Muscle of back (tissue), 11 donors: ENCODE measurements around the gene PCDHGC4. TPM values are rescaled to one million over a fixed set of nuclear protein-coding genes. Genes with fewer than 3 reads are reported as not detected.

ENCODE experiments used
- DNase-seq, 3 donors: peaks; one replicate each; pipeline versions ENCODE4 v3.0.0 to v3.0.0-alpha.2; 2013
- polyA plus RNA-seq, 10 donors: library from polyadenylated mRNA; unstranded; fragments of 120-200 nt; gene quantifications; one replicate each; pipeline ENCODE4 v1.2.1, GENCODE V29; 2013; ENCODE audit not compliant: insufficient read length in 10 of 10

The PCDHGC4 gene
- polyA plus RNA-seq, 10 donors: 0.93 to 2.2 (median 1.6) TPM

DNA sequence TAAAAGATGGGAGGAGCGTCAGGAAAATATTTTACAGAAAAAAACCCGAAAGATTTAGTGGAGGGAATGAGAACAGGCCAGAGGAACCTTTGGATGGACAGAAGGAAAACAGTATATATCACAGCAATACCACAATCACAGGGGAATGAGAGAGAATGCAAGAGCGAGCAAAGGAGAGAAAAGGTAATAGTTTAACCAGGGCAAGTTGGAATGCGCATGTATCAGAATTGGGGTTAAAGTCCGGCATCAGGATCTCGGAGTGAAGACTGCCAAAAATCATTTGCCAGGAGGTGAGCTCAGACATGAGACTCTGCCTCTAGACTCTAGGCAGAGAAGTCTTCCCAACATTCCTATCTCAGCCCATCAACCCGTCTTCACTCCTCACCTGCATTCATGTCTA is 40.8 kb downstream of the PCDHGC4 start:
- peak in 1 of 3 donors; percentile 77 for DNase-seq

DNA sequence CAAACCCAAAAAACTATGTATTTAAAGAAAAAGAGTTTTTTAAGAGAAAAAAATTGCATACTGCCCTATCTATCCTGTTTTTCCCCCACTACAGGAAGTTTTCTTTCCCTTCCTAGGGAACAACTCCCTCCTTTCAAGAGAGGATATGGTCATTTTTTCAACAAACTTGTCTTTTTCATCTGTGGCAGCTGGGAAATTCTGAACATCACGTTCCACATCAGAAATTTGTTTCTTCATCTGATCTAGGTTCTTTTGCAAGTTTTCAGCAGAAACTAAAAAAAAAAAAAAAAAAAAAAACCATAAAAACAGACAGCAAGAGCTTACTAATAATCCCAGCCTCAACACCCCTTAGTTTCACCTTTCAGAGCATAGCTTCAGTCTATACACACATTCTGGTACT is 42.6 kb downstream of the PCDHGC4 start:
- DNase-seq: no peak

DNA sequence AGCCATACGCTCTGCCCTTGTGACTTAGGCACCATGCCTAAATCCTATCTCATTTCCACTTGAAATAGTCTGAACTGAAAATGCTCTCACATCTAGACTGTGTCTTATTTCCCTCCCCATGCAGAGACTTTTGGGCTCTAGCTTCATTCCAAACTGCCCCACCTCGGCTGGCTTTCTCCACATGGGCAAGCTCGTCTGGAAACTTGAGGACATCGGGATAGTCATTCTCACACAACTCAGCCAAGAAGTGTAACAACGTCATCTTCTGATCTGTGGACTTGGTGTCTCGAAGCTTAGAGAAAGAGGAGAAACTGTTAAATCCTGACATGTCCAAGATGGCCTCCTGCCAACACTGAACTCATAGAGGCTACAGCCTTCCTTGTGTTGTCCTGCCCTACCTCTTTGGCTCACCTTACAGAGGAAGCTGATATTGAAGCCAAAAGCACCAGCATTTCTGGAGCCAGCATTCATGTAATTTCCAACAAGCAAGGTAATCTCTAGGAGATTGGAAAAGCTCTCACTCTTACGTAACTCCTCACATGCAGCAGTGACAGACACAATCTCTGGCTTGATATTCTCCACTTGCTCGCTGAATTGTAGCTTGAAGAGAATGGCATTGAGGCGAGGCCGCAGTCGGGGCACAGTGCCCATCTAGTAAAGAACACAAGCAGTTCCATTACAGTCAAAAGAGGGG is 43.6 kb downstream of the PCDHGC4 start:
- peak; percentile 65 to 94 (median 88) for DNase-seq

DNA sequence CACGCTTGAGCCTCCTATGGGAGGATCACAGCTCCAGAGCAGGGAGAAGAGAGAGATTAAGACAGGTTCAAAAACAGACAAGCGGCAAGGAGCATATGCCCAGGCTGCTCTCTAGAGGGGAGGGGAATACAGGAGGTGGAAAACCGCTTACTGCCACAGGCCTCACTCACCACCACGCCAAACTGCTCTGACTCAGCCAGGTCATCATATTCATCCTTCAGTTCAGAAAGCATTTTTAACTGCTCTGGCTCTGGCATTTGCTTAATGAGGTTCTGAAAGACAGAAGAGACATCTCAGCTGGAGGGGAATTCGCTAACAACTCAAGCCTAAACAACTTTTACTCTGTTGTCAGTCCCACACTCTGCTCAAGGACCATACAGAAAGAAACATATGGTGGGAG is 44.2 kb downstream of the PCDHGC4 start:
- DNase-seq: peak in 1 of 3 donors; percentile 51

DNA sequence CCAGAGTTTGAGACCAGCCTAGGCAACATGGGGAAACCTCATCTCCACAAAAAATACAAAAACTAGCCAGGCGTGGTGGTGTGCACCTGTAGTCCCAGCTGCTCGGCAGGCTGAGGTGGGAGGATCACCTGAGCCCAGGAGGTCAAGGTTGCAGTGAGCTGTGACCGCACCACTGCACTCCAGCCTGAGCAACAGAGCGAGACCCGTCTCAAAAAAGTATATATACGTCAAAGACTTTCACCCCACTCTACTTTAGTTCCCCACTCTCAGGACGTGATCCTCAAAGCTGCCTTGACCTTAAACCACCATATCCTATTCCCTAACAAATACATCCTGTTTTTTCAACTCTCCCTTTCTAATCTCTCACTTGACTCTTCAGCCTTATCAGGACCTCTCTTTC is 45.0 kb downstream of the PCDHGC4 start:
- DNase-seq: no peak

DNA sequence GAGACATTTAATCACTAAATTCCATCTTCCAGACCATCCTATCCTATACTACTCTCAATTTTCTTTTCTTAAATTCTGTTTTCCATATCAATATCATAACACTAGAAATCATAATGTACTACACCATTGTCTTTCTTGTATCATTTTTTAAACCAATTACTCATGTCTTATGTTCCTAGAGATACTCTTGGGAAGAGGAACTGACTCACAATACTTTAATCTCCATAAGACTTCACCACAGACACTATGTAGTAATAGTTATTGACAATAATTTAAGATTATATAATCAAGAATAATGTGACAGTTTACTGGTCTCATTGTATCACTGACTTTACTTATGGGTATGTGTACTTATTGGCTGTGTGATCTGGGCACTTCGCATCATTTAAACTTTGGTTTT is 47.9 kb downstream of the PCDHGC4 start:
- DNase-seq: no peak

DNA sequence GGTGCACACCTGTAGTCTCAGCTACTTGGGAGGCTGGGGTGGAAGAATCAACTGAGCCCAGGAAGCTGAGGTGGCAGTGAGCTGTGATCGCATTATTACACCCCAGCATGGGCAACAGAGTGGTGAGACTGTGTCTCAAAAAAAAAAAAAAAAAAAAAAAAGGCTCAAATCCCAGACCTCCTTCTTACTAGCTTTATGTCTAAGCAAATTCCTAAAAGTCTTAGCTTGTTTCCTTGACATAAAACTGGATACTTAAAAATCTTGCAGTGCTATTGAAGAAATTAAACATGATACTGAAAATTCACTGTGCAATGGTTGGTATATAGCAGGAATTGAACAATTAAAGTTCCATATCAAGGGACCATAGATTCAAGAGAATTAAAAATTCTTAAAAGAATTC is 49.1 kb downstream of the PCDHGC4 start:
- no peak for DNase-seq

DNA sequence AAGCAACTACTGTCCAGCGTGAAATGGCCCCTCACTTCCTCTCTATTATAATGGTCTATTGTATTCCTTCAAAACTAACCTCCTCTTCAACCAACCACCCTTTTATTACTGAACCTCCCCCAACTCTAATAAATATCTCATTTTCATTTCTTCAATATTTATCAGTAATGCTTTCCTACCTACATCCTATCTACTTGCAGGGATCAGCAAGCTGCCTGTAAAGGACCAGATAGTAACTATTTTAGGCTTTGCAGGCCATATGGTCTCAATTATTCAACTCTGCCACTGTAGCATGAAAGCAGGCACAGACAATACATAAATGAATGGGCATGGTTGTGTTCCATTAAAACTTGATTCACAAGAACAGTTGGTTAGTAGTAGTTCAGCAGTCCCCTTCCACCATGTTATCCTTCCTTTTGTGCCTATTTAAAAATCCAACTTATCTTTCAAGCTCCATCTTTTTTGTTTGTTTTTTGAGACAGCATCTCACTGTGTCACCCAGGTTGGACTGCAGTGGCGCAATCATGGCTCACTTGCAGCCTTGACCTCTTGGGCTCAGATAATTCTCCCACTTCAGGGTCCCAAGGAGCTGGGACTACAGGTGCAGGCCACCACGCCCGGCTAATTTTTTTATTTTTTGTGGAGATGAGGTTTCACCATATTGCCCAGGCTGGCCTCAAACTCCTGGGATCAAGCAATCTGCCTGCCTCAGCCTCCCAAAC is 49.8 kb downstream of the PCDHGC4 start:
- DNase-seq: no peak

Other genes with a start within 250 kb of the PCDHGC4 start
- 1 to 10 TPM; 5.9 to 9.7 (median 7.8) TPM for gene PCDHB15, start 239.6 kb upstream of the PCDHGC4 start, polyA plus RNA-seq
- under 1 TPM in 1 of 10 donors, not detected in 9; 0.17 TPM for gene SLC25A2, start 181.0 kb upstream of the PCDHGC4 start, polyA plus RNA-seq
- 10 to 100 TPM; 74.5 to 97.2 (median 82.8) TPM for gene TAF7, start 164.2 kb upstream of the PCDHGC4 start, polyA plus RNA-seq
- gene PCDHGA1, start 154.5 kb upstream of the PCDHGC4 start, polyA plus RNA-seq: under 1 TPM; 0.38 to 0.64 (median 0.54) TPM
- gene PCDHGA2, start 146.3 kb upstream of the PCDHGC4 start, polyA plus RNA-seq: 1 to 10 TPM; 1.7 to 3.1 (median 2.4) TPM
- gene PCDHGA3, start 141.2 kb upstream of the PCDHGC4 start, polyA plus RNA-seq: 1 to 10 TPM; 1.2 to 1.7 (median 1.4) TPM
- under 1 TPM; 0.36 to 0.88 (median 0.60) TPM for gene PCDHGB1, start 134.9 kb upstream of the PCDHGC4 start, polyA plus RNA-seq
- 1 to 10 TPM; 1.1 to 1.8 (median 1.3) TPM for gene PCDHGA4, start 130.0 kb upstream of the PCDHGC4 start, polyA plus RNA-seq
- 1 to 10 TPM; 1.9 to 2.6 (median 2.2) TPM for gene PCDHGB2, start 125.0 kb upstream of the PCDHGC4 start, polyA plus RNA-seq
- 1 to 10 TPM; 1.9 to 3.3 (median 2.6) TPM for gene PCDHGA5, start 120.9 kb upstream of the PCDHGC4 start, polyA plus RNA-seq
- gene PCDHGB3, start 114.8 kb upstream of the PCDHGC4 start, polyA plus RNA-seq: 1 to 10 TPM in 9 of 10 donors, under 1 TPM in 1; 0.99 to 1.7 (median 1.4) TPM
- 1 to 10 TPM; 2.4 to 5.4 (median 3.4) TPM for gene PCDHGA6, start 111.1 kb upstream of the PCDHGC4 start, polyA plus RNA-seq
- 1 to 10 TPM; 1.2 to 2.0 (median 1.4) TPM for gene PCDHGA7, start 102.3 kb upstream of the PCDHGC4 start, polyA plus RNA-seq
- 1 to 10 TPM; 1.7 to 3.9 (median 2.5) TPM for gene PCDHGB4, start 97.3 kb upstream of the PCDHGC4 start, polyA plus RNA-seq
- gene PCDHGA8, start 92.4 kb upstream of the PCDHGC4 start, polyA plus RNA-seq: under 1 TPM; 0.43 to 0.83 (median 0.57) TPM
- gene PCDHGB5, start 87.1 kb upstream of the PCDHGC4 start, polyA plus RNA-seq: 1 to 10 TPM; 2.5 to 7.0 (median 4.1) TPM
- 1 to 10 TPM; 3.4 to 5.3 (median 3.8) TPM for gene PCDHGA9, start 82.3 kb upstream of the PCDHGC4 start, polyA plus RNA-seq
- gene PCDHGB6, start 77.0 kb upstream of the PCDHGC4 start, polyA plus RNA-seq: 1 to 10 TPM; 2.7 to 6.8 (median 4.3) TPM
- gene PCDHGA10, start 72.0 kb upstream of the PCDHGC4 start, polyA plus RNA-seq: 1 to 10 TPM; 1.2 to 2.8 (median 1.8) TPM
- 10 to 100 TPM in 1 of 10 donors, 1 to 10 TPM in 9; 7.4 to 11.7 (median 8.2) TPM for gene PCDHGB7, start 67.4 kb upstream of the PCDHGC4 start, polyA plus RNA-seq
- 1 to 10 TPM; 2.9 to 4.8 (median 3.3) TPM for gene PCDHGA11, start 64.0 kb upstream of the PCDHGC4 start, polyA plus RNA-seq
- 1 to 10 TPM; 1.2 to 3.1 (median 2.3) TPM for gene PCDHGA12, start 54.5 kb upstream of the PCDHGC4 start, polyA plus RNA-seq
- gene PCDHGC3, start 9.1 kb upstream of the PCDHGC4 start, polyA plus RNA-seq: 100 to 1,000 TPM in 8 of 10 donors, 10 to 100 TPM in 2; 95.8 to 177 (median 115) TPM
- 1 to 10 TPM in 1 of 10 donors, under 1 TPM in 9; 0.25 to 1.4 (median 0.44) TPM for gene PCDHGC5, start 4.1 kb downstream of the PCDHGC4 start, polyA plus RNA-seq
- 10 to 100 TPM; 24.3 to 34.3 (median 27.6) TPM for gene DIAPH1, start 134.0 kb downstream of the PCDHGC4 start, polyA plus RNA-seq
- gene HDAC3, start 151.8 kb downstream of the PCDHGC4 start, polyA plus RNA-seq: 10 to 100 TPM; 42.3 to 60.5 (median 55.2) TPM
- under 1 TPM; 0.19 to 0.90 (median 0.23) TPM for gene RELL2, start 152.0 kb downstream of the PCDHGC4 start, polyA plus RNA-seq
- 10 to 100 TPM in 2 of 10 donors, 1 to 10 TPM in 8; 3.6 to 11.5 (median 8.0) TPM for gene FCHSD1, start 166.4 kb downstream of the PCDHGC4 start, polyA plus RNA-seq
- 10 to 100 TPM; 10.0 to 18.3 (median 14.4) TPM for gene ARAP3, start 197.2 kb downstream of the PCDHGC4 start, polyA plus RNA-seq